ENCODE results near the gene DRAM2.
"Not testable (repeated sequence)": the region's sequence is repeated elsewhere in the genome, so short reads cannot be mapped to it uniquely, and the experiment has no call there.

The DRAM2 gene

DNA sequence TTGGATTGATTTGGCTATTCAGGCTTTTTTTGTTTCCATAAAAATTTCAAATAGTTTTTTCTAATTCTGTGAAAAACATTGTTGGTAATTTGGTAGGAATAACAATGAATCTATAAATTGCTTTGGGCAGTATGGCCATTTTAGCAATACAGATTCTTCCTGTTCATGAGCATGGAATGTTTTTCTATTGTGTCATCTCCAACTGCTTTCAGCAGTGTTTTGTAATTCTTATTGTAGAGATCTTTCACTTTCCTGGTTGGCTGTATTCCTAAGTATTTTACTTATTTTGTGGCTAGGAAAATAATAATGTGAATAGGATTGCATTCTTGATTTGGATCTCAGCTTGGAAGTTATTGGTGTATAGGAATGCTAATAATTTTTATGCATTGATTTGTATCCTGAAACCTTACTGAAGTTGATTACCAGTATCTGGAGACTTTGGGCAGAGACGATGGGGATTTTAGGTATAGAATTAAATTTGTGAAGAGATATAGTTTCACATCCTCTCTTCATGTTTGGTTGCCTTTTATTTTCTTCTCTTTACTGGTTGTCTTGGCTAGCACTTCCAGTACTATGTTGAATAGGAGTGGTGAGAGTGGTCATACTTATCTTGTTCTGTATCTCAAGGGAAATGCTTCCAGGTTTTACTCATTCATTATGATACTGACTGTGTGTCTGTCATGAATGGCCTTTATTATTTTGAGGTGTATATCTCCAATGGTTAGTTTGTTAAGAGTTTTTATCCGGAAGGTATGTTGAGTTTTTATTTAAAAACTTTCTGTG is 57.3 kb downstream of the DRAM2 start:
- peak; percentile 87 for DNase-seq (ENCODE audit: low read depth)
- TF ChIP-seq, protein P1, sequence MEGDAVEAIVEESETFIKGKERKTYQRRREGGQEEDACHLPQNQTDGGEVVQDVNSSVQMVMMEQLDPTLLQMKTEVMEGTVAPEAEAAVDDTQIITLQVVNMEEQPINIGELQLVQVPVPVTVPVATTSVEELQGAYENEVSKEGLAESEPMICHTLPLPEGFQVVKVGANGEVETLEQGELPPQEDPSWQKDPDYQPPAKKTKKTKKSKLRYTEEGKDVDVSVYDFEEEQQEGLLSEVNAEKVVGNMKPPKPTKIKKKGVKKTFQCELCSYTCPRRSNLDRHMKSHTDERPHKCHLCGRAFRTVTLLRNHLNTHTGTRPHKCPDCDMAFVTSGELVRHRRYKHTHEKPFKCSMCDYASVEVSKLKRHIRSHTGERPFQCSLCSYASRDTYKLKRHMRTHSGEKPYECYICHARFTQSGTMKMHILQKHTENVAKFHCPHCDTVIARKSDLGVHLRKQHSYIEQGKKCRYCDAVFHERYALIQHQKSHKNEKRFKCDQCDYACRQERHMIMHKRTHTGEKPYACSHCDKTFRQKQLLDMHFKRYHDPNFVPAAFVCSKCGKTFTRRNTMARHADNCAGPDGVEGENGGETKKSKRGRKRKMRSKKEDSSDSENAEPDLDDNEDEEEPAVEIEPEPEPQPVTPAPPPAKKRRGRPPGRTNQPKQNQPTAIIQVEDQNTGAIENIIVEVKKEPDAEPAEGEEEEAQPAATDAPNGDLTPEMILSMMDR (conservative IDR thresholded peaks at IDR 0.05; ENCODE audit: low read length), result no peak

DNA sequence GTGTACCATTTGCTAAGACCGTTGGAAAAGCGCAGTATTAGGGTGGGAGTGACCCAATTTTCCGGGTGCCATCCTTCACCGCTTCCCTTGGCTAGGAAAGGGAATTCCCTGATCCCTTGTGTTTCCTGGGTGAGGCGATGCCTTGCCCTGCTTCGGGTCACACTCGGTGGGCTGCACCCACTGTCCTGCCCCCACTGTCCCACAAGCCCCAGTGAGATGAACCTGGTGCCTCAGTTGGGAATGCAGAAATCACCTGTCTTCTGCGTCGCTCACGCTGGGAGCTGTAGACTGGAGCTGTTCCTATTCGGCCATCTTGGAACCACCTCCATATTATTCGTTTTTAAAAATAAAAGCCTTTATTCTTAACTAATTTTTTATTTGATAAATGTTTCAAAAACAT is 60.6 kb downstream of the DRAM2 start:
- not testable (repeated sequence) for H3K4me3 ChIP-seq (ENCODE audit: low read length); DNase-seq (ENCODE audit: low read depth)

More for the DNA sequence above, 57.3 kb downstream of the DRAM2 start:
- no peak overlapping the region for H3K4me3 ChIP-seq (ENCODE audit: low read length)

DNA sequence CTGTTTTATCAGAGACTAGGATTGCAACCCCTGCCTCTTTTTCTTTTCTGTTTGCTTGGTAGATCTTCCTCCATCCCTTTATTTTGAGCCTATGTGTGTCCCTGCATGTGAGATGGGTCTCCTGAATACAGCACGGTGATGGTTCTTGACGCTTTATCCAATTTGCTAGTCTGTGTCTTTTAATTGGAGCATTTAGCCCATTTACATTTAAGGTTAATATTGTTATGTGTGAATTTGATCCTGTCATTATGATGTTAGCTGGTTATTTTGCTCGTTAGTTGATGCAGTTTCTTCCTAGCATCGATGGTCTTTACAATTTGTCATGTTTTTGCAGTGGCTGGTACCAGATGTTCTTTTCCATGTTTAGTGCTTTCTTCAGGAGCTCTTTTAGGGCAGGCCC is 62.6 kb downstream of the DRAM2 start:
- H3K4me3 ChIP-seq (ENCODE audit: low read length); DNase-seq (ENCODE audit: low read depth): not testable (repeated sequence)
